Neutrophil (primary cell): ENCODE measurements around the gene S100PBP.

Experiments used
- H3K27ac ChIP-seq: fragments of 200-600 bp; sonication (generic); 2 replicates; pipeline ENCODE4 v1.5.1; 2016; ENCODE audit warnings: mild to moderate bottlenecking, moderate library complexity
- H3K27me3 ChIP-seq: fragments of 200-600 bp; sonication (generic); 2 replicates; pipeline ENCODE4 v1.6.0; 2016; ENCODE audit warnings: mild to moderate bottlenecking
- H3K36me3 ChIP-seq: fragments of 200-600 bp; sonication (generic); 2 replicates; pipeline ENCODE4 v1.5.1; 2017
- H3K4me1 ChIP-seq, 2 experiments: fragments of 200-600 bp in 1 of 2; sonication (generic) in 1 of 2; 1 replicate in 1 of 2; 2 replicates in 1 of 2; pipeline versions ENCODE4 v1.5.1 to v1.6.1; 2013 to 2016; ENCODE audit warnings: low read depth in 1 of 2, low read length in 1 of 2, mild to moderate bottlenecking in 1 of 2, moderate library complexity in 1 of 2; ENCODE audit not compliant: control insufficient read depth in 1 of 2, insufficient read depth in 1 of 2
- H3K4me3 ChIP-seq, 2 experiments: fragments of 200-600 bp in 1 of 2; sonication (generic) in 1 of 2; 1 replicate in 1 of 2; 2 replicates in 1 of 2; pipeline ENCODE4 v1.5.1; 2013 to 2016; ENCODE audit warnings: low read depth in 1 of 2, low read length in 1 of 2, mild to moderate bottlenecking in 1 of 2, moderate library complexity in 1 of 2
- H3K9me3 ChIP-seq: fragments of 200-600 bp; sonication (generic); 2 replicates; pipeline ENCODE4 v1.5.1; 2016
- CTCF ChIP-seq: fragments of 200-600 bp; sonication (generic); IDR thresholded peaks from 2 replicates; pipeline ENCODE4 v1.5.1; 2016; ENCODE audit warnings: antibody characterized with exemption

Gene S100PBP

GRCh38 chr1:32806910-32807523 is 10.4 kb upstream of the S100PBP start:
- no peak overlapping the region for H3K4me3 ChIP-seq
- H3K4me1 ChIP-seq, result no peaks in the 10 kb centered on the region
- H3K27ac ChIP-seq, result no peak overlapping the region
- H3K36me3 ChIP-seq, result peaks cover 37% of the 10 kb centered on the region
- no peak for TF ChIP-seq CTCF
- no peaks in the 10 kb centered on the region for H3K9me3 ChIP-seq
- no peaks in the 10 kb centered on the region for H3K27me3 ChIP-seq

GRCh38 chr1:32808580-32808979 is 8.9 kb upstream of the S100PBP start:
- H3K9me3 ChIP-seq, result no peaks in the 10 kb centered on the region
- H3K27ac ChIP-seq, result no peak overlapping the region
- H3K4me3 ChIP-seq, result no peak overlapping the region
- no peak for TF ChIP-seq CTCF
- H3K36me3 ChIP-seq, result peaks cover 37% of the 10 kb centered on the region
- H3K27me3 ChIP-seq, result no peaks in the 10 kb centered on the region
- no peaks in the 10 kb centered on the region for H3K4me1 ChIP-seq

- TF ChIP-seq CTCF, result no peak
- no peak overlapping the region for H3K27ac ChIP-seq
- no peaks in the 10 kb centered on the region for H3K27me3 ChIP-seq
- peaks cover 0 to 1% of the 10 kb centered on the region in 2 experiments for H3K4me1 ChIP-seq
- peaks cover 28% of the 10 kb centered on the region for H3K36me3 ChIP-seq
- no peak overlapping the region for H3K4me3 ChIP-seq
- no peaks in the 10 kb centered on the region for H3K9me3 ChIP-seq
These were observed 7.1 kb upstream of the S100PBP start for GRCh38 chr1:32810358-32810757.

- Histone ChIP-seq H3K27me3 (no peaks in the 10 kb centered on the region), H3K36me3 (peaks cover 19% of the 10 kb centered on the region), H3K4me3 (no peak overlapping the region), H3K27ac (no peak overlapping the region), H3K4me1 (peaks cover 8 to 10% of the 10 kb centered on the region in 2 experiments), H3K9me3 (no peaks in the 10 kb centered on the region)
- no peak for TF ChIP-seq CTCF
These were observed 6.2 kb upstream of the S100PBP start for GRCh38 chr1:32811265-32811664.

GRCh38 chr1:32811917-32812316 is 5.5 kb upstream of the S100PBP start:
- peaks cover 14 to 17% of the 10 kb centered on the region in 2 experiments for H3K4me1 ChIP-seq
- H3K4me3 ChIP-seq, result no peak overlapping the region
- no peak for TF ChIP-seq CTCF
- H3K27me3 ChIP-seq, result no peaks in the 10 kb centered on the region
- peaks cover 14% of the 10 kb centered on the region for H3K36me3 ChIP-seq
- no peak overlapping the region for H3K27ac ChIP-seq
- H3K9me3 ChIP-seq, result no peaks in the 10 kb centered on the region
